GM12801 (cell line): Measurements from ENCODE around the gene SMIM15.

Experiments
- CTCF ChIP-seq: IDR thresholded peaks from one replicate; pipeline ENCODE4 v1.5.1; 2011; ENCODE audit warnings: control low read depth; ENCODE audit not compliant: insufficient read length; ENCODE audit errors: extremely low read depth

Gene SMIM15

DNA sequence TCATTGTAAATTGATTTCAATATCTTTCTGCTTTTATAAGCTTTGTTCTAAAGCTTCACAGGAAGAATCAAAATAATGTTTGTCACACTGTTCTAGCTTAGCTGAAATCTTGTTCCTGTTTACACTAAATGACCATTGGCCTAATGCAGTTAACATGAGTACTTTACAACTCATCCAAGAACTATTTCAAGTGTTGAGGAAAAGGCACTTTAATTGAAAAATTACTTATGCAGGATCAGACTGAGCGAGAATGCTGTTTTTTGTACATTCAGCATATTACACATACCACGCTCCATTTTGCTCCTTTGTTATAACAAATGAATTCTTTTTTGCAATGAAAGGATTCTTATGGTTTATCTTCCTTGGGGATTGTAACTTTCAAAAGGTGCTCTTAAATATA, 22.4 kb upstream of the SMIM15 start:
- TF ChIP-seq CTCF: no peak

GRCh38 chr5:61183538-61183937, 21.3 kb upstream of the SMIM15 start:
- TF ChIP-seq CTCF: no peak

DNA sequence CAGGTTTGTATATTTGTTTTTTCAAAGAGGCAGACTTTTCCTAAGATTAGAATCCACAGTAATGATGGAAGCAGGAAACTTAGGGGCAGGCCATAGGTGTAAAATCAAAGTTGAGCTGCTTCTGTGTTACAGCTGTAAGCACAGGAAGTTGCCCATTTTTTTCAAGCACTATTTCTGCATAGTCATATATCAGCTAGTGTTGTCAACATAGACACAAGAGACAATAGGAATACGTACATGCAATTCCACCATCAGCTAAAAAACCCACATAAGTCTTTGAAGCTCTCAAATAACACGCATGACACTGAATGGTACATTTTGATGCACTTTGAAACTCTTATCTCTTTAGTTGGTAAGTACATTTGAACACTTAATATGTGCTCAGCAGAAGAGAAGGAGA, 20.2 kb upstream of the SMIM15 start:
- TF ChIP-seq CTCF: no peak

DNA sequence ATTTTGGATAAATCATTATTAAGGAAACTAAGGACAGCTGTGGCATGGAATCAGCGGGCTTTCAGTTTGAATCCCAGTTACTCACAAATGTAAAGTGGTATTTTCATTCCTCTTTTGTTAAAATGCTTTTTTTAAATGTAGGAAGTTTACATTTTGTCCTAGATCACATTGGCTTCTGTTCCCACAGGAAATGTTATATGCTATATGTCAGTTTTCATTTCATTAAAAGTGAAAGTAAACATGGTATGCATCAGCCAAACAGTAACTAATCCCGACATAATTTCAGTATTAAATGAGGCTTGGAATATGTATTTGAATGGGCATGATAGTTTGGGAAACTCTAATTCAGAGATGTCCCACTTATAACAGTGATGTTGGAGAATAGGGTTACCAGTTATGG, 18.6 kb upstream of the SMIM15 start:
- no peak for TF ChIP-seq CTCF

GRCh38 chr5:61178702-61179101, 16.4 kb upstream of the SMIM15 start:
- no peak for TF ChIP-seq CTCF

DNA sequence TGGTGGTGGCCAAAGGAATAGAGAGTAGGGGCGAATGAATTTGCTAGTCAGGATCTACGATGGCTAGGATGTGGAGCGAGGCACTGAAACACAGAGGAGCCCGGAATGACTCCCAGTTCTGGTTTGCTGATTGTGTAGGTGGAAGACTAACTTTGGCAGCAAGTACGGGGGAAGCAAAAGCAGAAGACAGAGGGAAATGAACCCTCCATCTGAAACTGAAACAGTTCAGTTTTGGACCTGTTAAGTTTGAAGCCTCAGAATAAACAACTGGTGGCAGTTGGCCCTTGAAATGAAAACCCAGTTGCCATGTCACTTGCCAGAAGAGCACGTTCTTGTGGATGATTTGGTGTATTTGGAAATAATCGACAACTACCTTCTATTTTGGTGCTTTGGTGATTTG, 15.4 kb upstream of the SMIM15 start:
- TF ChIP-seq CTCF: no peak

DNA sequence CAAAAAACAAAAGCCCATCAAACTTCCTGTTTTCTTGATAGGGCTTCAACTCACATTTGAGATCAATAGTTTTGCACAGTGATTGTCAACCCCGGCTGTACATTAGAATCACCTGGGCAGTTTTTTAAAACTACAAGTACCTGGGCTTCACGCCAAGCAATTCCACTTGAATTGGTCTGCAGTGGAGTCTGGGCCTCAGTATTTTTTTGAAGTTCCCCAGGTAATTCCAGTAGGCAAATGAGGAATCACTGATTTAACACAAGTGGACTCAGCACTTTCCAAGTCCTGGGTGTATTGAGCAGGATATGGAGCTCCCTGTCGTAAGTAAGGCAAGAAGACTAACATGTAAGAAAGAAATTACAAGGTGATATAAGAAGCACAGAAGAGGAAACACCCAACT, 14.8 kb upstream of the SMIM15 start:
- TF ChIP-seq CTCF: no peak

DNA sequence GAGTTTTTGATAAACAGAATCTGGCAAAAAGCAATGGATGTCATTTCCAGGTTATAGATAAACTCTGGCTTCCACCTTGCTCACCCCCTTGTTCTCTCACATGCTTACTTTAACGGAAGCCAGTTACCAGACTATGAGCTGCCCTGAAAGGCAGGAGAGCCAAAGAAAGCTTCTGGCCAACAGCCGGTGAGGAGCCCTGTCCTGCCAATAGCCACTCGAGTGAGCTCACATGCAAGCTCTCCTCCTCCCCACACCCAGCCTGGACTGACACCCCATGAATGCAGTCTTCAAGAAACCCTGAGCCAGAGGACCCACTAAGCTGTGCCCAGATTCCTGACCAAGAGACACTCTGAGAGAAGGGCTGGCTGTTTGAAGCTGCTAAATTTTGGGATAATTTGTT, 14.4 kb upstream of the SMIM15 start:
- no peak for TF ChIP-seq CTCF
